KMS-11 (cell line): Measurements from ENCODE around the gene TPSB2.

ENCODE experiments used
- H2AFZ ChIP-seq: fragments of 200-600 bp; sonication (generic); 2 replicates; pipeline ENCODE4 v1.6.1; 2016; ENCODE audit warnings: antibody characterized with exemption, mixed run types, low read depth
- H3K27ac ChIP-seq: fragments of 200-600 bp; sonication (generic); 2 replicates; pipeline ENCODE4 v1.6.1; 2016; ENCODE audit warnings: mild to moderate bottlenecking, mixed run types
- H3K27me3 ChIP-seq: fragments of 200-600 bp; sonication (generic); 2 replicates; pipeline ENCODE4 v1.6.1; 2017; ENCODE audit warnings: mild to moderate bottlenecking, low read depth, mixed run types, moderate library complexity; ENCODE audit not compliant: insufficient read depth
- H3K36me3 ChIP-seq: fragments of 200-600 bp; sonication (generic); 2 replicates; pipeline ENCODE4 v1.6.1; 2017; ENCODE audit warnings: mild to moderate bottlenecking, mixed run types; ENCODE audit not compliant: insufficient read depth
- H3K4me1 ChIP-seq: fragments of 200-600 bp; sonication (generic); 2 replicates; pipeline ENCODE4 v1.6.1; 2016; ENCODE audit warnings: mild to moderate bottlenecking, low read depth, mixed run types; ENCODE audit not compliant: poor library complexity, severe bottlenecking
- H3K4me2 ChIP-seq: fragments of 200-600 bp; sonication (generic); 2 replicates; pipeline ENCODE4 v1.7.0; 2016; ENCODE audit warnings: mild to moderate bottlenecking, mixed run types
- H3K4me3 ChIP-seq: fragments of 200-600 bp; sonication (generic); IDR thresholded peaks from 2 replicates; pipeline ENCODE4 v1.6.1; 2017; ENCODE audit warnings: low read depth, low read length, mixed read lengths; ENCODE audit not compliant: insufficient read depth
- H3K79me2 ChIP-seq: fragments of 200-600 bp; sonication (generic); 2 replicates; pipeline ENCODE4 v1.6.1; 2016; ENCODE audit warnings: low read depth, mixed run types; ENCODE audit not compliant: insufficient read depth
- H3K9ac ChIP-seq: fragments of 200-600 bp; sonication (generic); 2 replicates; pipeline ENCODE4 v1.6.1; 2016; ENCODE audit warnings: mild to moderate bottlenecking, mixed run types
- H4K20me1 ChIP-seq: fragments of 200-600 bp; sonication (generic); 2 replicates; pipeline ENCODE4 v1.6.1; 2016; ENCODE audit warnings: mild to moderate bottlenecking, mixed run types; ENCODE audit not compliant: insufficient read depth
- TF ChIP-seq, protein P1 (sequence below): fragments of 200-600 bp; sonication (generic); conservative IDR thresholded peaks from 2 replicates; pipeline ENCODE4 v1.6.1; 2017; ENCODE audit warnings: low read depth, mild to moderate bottlenecking, antibody characterized with exemption, low read length, moderate library complexity, mixed read lengths

Gene TPSB2

GRCh38 chr16:1206786-1207185, 23.2 kb downstream of the TPSB2 start:
- no peak overlapping the region for H3K9ac ChIP-seq
- H3K4me2 ChIP-seq, result no peak overlapping the region
- TF ChIP-seq, protein P1, sequence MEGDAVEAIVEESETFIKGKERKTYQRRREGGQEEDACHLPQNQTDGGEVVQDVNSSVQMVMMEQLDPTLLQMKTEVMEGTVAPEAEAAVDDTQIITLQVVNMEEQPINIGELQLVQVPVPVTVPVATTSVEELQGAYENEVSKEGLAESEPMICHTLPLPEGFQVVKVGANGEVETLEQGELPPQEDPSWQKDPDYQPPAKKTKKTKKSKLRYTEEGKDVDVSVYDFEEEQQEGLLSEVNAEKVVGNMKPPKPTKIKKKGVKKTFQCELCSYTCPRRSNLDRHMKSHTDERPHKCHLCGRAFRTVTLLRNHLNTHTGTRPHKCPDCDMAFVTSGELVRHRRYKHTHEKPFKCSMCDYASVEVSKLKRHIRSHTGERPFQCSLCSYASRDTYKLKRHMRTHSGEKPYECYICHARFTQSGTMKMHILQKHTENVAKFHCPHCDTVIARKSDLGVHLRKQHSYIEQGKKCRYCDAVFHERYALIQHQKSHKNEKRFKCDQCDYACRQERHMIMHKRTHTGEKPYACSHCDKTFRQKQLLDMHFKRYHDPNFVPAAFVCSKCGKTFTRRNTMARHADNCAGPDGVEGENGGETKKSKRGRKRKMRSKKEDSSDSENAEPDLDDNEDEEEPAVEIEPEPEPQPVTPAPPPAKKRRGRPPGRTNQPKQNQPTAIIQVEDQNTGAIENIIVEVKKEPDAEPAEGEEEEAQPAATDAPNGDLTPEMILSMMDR, result no peak
- H3K79me2 ChIP-seq, result no peaks in the 10 kb centered on the region
- no peak overlapping the region for H2AFZ ChIP-seq
- H3K4me1 ChIP-seq, result no peaks in the 10 kb centered on the region
- H3K27me3 ChIP-seq, result peaks cover 91% of the 10 kb centered on the region
- no peaks in the 10 kb centered on the region for H4K20me1 ChIP-seq
- no peaks in the 10 kb centered on the region for H3K36me3 ChIP-seq
- no peak overlapping the region for H3K4me3 ChIP-seq
- no peak overlapping the region for H3K27ac ChIP-seq

GRCh38 chr16:1206326-1206725, 23.7 kb downstream of the TPSB2 start:
- Histone ChIP-seq H3K9ac (no peak overlapping the region), H3K4me1 (no peaks in the 10 kb centered on the region), H2AFZ (no peak overlapping the region), H3K4me2 (no peak overlapping the region), H3K36me3 (no peaks in the 10 kb centered on the region), H3K27me3 (peaks cover 89% of the 10 kb centered on the region), H3K79me2 (no peaks in the 10 kb centered on the region), H3K27ac (no peak overlapping the region), H3K4me3 (no peak overlapping the region), H4K20me1 (no peaks in the 10 kb centered on the region)
- TF ChIP-seq, protein P1, result no peak

GRCh38 chr16:1204933-1205332, 25.1 kb downstream of the TPSB2 start:
- Histone ChIP-seq H3K79me2 (no peaks in the 10 kb centered on the region), H3K9ac (no peak overlapping the region), H4K20me1 (no peaks in the 10 kb centered on the region), H3K27ac (no peak overlapping the region), H3K27me3 (peaks cover 88% of the 10 kb centered on the region), H2AFZ (no peak overlapping the region), H3K36me3 (no peaks in the 10 kb centered on the region), H3K4me3 (no peak overlapping the region), H3K4me1 (no peaks in the 10 kb centered on the region), H3K4me2 (no peak overlapping the region)
- TF ChIP-seq, protein P1, result no peak

GRCh38 chr16:1202274-1202673, 27.7 kb downstream of the TPSB2 start:
- Histone ChIP-seq H3K27ac (no peak overlapping the region), H3K4me1 (no peaks in the 10 kb centered on the region), H3K27me3 (peaks cover 78% of the 10 kb centered on the region), H3K36me3 (no peaks in the 10 kb centered on the region), H2AFZ (no peak overlapping the region), H3K4me2 (no peak overlapping the region), H3K9ac (no peak overlapping the region), H3K4me3 (no peak overlapping the region), H4K20me1 (no peaks in the 10 kb centered on the region), H3K79me2 (no peaks in the 10 kb centered on the region)
- TF ChIP-seq, protein P1, result no peak
